ENCODE results near the gene ACP4.
"Not testable (repeated sequence)": the region's sequence is repeated elsewhere in the genome, so short reads cannot be mapped to it uniquely, and the experiment has no call there.

The ACP4 gene

DNA sequence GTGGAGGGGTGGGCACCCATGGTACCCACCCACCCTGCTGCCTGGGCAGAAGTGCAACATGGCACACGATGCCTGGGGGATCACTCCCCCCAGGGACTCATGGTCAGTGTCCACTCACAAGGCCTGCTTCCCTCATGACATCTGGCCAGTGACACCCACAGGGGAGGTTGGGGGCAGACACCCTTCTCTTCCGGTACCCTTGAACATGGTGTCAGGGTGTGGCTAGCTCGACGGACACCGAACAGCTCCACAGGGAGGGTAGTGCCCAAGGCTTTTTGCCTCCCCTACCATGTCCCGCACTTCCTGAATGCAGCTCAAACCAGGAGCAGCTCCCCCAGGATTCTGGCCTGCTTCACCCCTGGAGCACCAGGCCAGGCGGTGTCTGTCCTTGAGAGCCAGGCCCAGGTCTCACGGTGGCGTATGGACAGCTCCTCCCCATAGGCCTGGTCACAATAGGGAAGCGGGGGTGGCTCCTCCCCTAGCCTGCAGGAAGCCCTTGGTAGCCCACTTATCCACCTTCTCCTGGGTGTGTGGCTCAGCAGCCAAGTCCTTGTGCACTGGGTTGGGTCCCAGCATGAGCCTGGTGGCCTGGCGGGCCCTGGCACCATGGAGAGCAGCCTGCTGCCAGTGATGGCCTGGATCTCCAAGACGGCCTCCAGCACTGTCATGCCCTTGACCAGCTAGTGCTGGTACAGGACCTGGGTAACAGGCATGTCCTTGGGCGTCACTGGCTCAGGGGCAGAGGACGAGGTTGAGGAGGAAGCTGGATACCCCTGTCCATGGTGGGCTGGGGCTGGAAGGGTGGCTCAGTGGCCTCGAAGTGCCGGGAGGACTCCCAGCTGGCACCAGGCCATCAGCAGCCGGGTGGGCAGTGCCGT is 7.8 kb downstream of the ACP4 start:
- DNase-seq: no peak

DNA sequence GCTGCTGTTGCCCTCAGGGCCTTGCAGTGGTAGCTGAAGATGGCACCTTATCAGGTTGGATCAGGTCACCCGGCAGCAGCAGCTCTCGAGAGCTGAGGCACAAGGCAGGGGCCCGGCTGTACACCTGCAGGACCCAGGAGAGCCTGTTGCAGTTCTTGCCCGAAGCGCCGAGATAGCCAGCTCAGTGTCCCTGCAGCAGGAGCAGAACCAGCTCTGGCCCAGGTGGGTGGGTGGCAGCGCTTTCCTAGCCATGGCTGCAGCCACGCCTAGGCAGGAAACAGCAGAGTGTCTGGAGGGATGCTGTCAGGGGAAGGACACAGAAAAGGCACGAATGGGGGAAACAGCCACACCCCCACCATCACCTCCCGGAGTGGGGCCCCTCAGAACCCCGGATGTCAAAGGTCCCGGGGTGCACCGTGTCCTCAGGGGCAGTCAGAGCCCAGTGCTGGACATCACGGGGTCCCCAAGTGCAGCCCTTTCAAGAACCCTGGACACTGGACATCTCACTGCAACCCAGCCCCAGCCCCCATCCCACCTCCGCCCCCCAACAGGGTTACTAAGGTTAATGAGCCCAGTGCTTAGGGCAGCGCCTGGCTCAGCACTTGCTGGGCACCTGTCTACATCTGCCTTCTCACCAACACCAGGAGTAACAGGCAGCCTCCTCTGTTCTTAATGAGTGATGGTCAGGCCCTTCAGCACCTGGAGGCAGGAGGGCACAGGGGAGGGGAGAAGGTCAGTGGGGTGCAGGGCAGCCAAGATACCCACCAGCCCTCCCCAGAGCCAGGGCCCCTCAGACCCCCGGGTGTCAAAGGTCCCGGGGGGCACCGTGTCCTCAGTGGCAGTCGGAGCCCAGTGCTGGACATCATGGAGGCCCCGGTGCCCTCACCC is 8.7 kb downstream of the ACP4 start:
- DNase-seq: no peak

- no peak for DNase-seq
Observed at GRCh38 chr19:50799547-50799851, 9.3 kb downstream of the ACP4 start.

GRCh38 chr19:50801107-50801506 is 10.9 kb downstream of the ACP4 start:
- no peak for DNase-seq

- DNase-seq: peak; percentile 44
Observed at GRCh38 chr19:50803633-50804419, 13.6 kb downstream of the ACP4 start.

GRCh38 chr19:50804420-50805272 is 14.4 kb downstream of the ACP4 start:
- DNase-seq: peak; percentile 98

GRCh38 chr19:50808856-50809255 is 18.6 kb downstream of the ACP4 start:
- no peak for DNase-seq

DNA sequence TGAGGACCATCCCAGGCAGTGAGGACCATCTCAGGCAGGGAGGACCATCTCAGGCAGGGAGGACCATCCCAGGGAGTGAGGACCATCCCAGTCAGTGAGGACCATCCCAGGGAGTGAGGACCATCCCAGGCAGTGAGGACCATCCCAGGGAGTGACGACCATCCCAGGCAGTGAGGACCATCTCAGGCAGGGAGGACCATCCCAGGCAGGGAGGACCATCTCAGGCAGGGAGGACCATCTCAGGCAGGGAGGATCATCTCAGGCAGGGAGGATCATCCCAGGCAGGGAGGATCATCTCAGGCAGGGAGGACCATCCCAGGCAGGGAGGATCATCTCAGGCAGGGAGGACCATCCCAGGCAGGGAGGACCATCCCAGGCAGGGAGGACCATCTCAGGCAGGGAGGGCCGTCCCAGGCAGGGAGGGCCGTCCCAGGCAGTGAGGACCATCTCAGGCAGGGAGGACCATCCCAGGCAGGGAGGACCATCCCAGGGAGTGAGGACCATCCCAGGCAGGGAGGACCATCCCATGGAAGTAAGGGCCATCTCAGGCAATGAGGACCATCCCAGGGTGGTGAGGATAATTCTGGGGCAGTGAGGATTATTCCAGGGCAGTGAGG is 21.5 kb downstream of the ACP4 start:
- not testable (repeated sequence) for DNase-seq

DNA sequence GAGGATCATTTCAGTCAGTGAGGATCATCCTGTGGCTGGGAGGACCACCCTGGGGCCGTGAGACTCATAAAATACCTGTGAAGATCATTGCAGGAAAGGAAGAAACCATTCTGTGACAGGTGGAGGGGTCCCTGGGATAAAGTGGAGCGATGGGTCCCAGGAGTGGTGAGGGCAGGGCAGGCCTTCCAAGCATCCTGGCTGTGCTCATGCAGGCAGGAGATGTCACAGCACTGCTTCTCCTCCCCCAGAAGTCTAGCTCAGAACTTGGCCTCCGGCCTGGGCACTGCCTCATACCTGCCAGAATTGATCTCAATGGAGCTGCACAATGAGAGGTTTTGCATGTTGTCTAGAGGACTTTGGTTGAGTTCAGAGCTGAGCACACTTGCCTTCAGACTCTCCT is 22.3 kb downstream of the ACP4 start:
- no peak for DNase-seq

- DNase-seq: no peak
Observed at GRCh38 chr19:50814883-50815282, 24.7 kb downstream of the ACP4 start.

- DNase-seq: no peak
Observed at GRCh38 chr19:50815439-50815838, 25.2 kb downstream of the ACP4 start.

- DNase-seq: no peak
Observed at GRCh38 chr19:50817941-50818858, 28.0 kb downstream of the ACP4 start.

GRCh38 chr19:50818859-50819472 is 28.8 kb downstream of the ACP4 start:
- no peak for DNase-seq

GRCh38 chr19:50819636-50820035 is 29.4 kb downstream of the ACP4 start:
- no peak for DNase-seq

- DNase-seq: no peak
Observed at GRCh38 chr19:50820086-50820485, 29.9 kb downstream of the ACP4 start.

- no peak for DNase-seq
Observed at GRCh38 chr19:50820549-50821247, 30.5 kb downstream of the ACP4 start.

DNA sequence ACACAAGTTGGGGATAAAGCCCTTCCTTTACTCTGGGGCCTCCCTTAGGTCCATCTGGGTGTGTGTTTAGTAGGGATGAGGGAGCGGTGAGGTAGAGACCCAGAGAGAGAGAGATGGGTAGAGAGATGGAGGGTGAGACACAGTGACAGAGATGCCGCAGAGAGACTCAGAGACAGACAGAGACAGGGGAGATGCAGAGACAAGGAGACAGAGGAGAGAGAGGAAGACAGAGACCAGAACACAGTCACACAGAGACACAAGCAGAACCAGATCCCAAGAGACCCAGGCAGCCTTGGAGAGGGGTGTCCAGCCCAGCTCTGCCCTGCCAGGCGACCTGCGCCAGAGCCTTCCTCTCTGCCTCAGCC is 31.0 kb downstream of the ACP4 start:
- DNase-seq: no peak

DNA sequence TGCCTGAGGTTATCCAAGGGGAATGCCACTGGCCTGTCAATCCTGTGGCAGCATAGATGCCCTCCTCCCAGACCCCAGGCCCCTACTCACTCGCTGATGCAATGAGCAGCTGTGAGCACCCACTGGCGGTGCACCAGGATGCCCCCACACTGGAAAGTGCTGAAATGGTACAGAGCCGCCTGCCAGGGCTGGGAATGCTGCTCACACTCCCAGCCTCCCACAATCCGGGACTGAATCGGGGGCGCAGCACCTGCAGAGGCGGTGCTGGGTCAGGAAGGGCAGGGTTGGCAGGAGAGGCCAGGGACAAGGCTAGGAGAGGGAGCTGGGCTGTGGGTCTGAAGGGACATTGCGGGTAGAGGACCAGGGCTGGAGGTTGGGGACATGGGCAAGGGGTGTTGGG is 31.4 kb downstream of the ACP4 start:
- no peak for DNase-seq

- no peak for DNase-seq
Observed at GRCh38 chr19:50822661-50823208, 32.5 kb downstream of the ACP4 start.
